Body of pancreas (tissue), 4 donors: ENCODE measurements around the gene OSTC.

ENCODE experiments used
- CTCF ChIP-seq, 7 experiments: fragments of 450-650 bp in 4 of 7; fragments of 200-600 bp in 3 of 7; sonication (generic) in 3 of 7; IDR thresholded peaks; one replicate each; pipeline ENCODE4 v1.5.1; 2016 to 2019; ENCODE audit warnings: antibody characterized with exemption in 7 of 7
- POLR2A ChIP-seq, 3 donors: fragments of 450-650 bp; IDR thresholded peaks; one replicate each; pipeline ENCODE4 v1.6.1; 2016; ENCODE audit warnings: antibody characterized with exemption in 3 of 3, mild to moderate bottlenecking in 2 of 3

GRCh38 chr4:108683479-108683878 lies 33.1 kb downstream of the OSTC start:
- TF ChIP-seq CTCF (IDR thresholded peaks at IDR 0.05) = peak in 6 of 7 experiments; percentile 30 to 44 (median 36)
- no peak for TF ChIP-seq POLR2A (IDR thresholded peaks at IDR 0.05)
